Muscle layer of duodenum (tissue), 2 donors: ENCODE data around the gene C10orf105.
A peak's percentile ranks its signal among the peaks of the same experiment; 100 is the strongest.

Source experiments
- H3K27ac ChIP-seq: one replicate; pipeline ENCODE4 v1.7.0; 2013; ENCODE audit warnings: mild to moderate bottlenecking, low read length
- H3K27me3 ChIP-seq: one replicate; pipeline ENCODE4 v1.7.0; 2013; ENCODE audit warnings: low read depth, mild to moderate bottlenecking, control low read depth, low read length
- H3K36me3 ChIP-seq, 2 donors: one replicate each; pipeline ENCODE4 v1.7.0; 2013; ENCODE audit warnings: low read length in 2 of 2, control low read depth in 1 of 2, mild to moderate bottlenecking in 1 of 2; ENCODE audit not compliant: insufficient read depth in 2 of 2, control insufficient read depth in 1 of 2
- H3K4me1 ChIP-seq, 2 donors: one replicate each; pipeline ENCODE4 v1.7.0; 2013; ENCODE audit warnings: low read length in 2 of 2, mild to moderate bottlenecking in 2 of 2, control low read depth in 1 of 2, moderate library complexity in 1 of 2; ENCODE audit not compliant: insufficient read depth in 2 of 2, control insufficient read depth in 1 of 2
- H3K4me3 ChIP-seq, 2 donors: one replicate each; pipeline ENCODE4 v1.7.0; 2013; ENCODE audit warnings: low read length in 2 of 2, low read depth in 1 of 2, mild to moderate bottlenecking in 1 of 2
- H3K9me3 ChIP-seq, 2 donors: one replicate each; pipeline ENCODE4 v1.7.0; 2013; ENCODE audit warnings: low read length in 2 of 2, control low read depth in 1 of 2, mild to moderate bottlenecking in 1 of 2; ENCODE audit not compliant: control insufficient read depth in 1 of 2
- donor health status: healthy.

C10orf105 gene

DNA sequence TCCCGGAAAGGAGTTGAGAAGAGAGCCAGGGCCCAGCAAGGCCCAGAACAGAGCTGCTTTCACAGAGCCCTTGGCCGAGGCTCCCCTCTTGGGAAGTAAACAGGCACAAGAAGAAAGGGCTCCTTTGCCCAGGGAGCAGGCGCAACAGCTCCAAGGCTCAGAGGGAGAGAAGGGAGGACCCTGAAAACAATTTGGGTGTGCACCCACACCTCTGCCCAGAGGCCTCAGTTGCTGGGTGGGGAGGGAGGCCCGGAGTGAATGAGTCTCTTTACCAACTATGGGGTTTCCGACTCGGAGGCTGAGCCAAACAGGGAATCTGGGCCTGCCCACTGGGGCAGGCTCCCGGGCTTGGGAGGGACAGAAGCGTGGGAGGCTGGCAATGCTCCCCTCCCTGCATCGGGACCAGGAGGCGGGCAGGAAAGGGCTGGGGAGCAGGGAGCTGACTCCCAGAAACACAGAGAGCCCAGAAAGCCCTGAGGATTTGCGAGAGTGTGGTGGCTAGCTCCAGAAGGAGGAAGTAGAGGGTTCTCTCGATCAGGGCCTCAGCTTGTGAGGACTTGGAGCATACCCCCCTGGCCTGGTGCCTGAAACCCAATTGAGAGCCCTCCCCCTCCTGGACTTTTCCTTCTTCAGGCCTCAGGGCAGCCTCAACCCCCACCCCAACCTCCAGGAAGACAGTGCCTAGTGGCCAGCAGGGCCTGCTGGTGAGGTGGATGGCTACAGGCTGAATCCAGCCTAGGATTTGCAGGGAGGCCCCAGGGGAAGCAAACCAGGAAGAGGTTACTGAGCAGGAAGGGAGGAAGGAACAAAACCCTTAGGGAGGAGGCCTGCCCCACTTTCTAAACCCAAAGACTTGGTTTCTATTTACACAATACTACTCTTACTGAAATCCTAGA, 6.2 kb downstream of the C10orf105 start:
- peak overlapping the region; percentile 89 for H3K27ac ChIP-seq
- no peaks in the 10 kb centered on the region for H3K27me3 ChIP-seq
- H3K4me3 ChIP-seq = peak overlapping the region in 1 of 2 donors; percentile 36
- H3K4me1 ChIP-seq = peaks cover 24 to 58% of the 10 kb centered on the region in 2 donors
- no peaks in the 10 kb centered on the region for H3K9me3 ChIP-seq
- no peaks in the 10 kb centered on the region for H3K36me3 ChIP-seq

DNA sequence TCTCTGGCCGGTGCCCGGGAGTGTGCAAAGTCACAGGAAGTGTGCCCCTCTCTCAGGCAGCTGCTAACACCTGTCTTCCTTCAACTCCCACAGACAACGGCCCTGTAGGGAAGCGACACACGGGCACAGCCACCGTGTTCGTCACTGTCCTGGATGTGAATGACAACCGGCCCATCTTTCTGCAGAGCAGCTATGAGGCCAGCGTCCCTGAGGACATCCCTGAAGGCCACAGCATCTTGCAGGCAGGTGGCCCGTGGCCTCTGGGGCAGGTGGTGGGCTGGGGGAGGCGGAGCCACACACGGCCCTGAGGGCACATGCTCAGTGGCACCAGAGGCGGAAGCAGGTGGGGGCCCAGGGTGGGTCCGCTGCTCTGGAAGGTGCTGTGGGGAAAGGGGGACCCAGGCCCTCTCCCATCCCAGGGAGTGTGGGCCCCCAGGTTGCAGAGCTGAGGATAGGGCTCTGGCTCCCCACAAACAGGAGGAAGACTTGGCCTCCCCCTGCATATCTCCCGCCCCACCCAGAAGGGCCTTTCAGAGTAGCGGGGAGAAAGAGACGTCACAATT, 6.9 kb downstream of the C10orf105 start:
- Histone ChIP-seq H3K27ac (peak overlapping the region; percentile 89), H3K4me3 (no peak overlapping the region), H3K9me3 (no peaks in the 10 kb centered on the region), H3K36me3 (no peaks in the 10 kb centered on the region), H3K4me1 (peaks cover 24 to 57% of the 10 kb centered on the region in 2 donors), H3K27me3 (no peaks in the 10 kb centered on the region)

DNA sequence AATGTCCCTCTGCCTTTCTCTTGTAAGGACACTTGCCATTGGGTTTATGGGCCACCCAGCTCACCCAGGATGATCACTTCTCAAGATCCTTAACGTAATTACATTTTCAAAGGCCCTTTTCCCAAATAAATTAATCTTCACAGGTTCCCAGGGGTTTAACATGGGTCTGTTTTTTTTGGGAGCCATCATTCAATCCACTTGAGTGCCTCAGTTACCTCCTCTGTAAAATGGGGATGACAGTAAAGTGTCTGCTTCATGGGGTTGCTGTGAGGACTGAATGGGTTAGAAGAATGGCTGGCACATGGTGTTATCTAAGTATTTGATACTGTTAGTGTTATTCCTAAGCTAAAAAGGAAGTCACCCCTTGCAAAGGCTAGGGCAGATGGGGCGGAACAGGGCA, 7.4 kb downstream of the C10orf105 start:
- Histone ChIP-seq H3K4me3 (no peak overlapping the region), H3K27ac (peak overlapping the region; percentile 89), H3K27me3 (no peaks in the 10 kb centered on the region), H3K36me3 (no peaks in the 10 kb centered on the region), H3K4me1 (peaks cover 24 to 52% of the 10 kb centered on the region in 2 donors), H3K9me3 (no peaks in the 10 kb centered on the region)

DNA sequence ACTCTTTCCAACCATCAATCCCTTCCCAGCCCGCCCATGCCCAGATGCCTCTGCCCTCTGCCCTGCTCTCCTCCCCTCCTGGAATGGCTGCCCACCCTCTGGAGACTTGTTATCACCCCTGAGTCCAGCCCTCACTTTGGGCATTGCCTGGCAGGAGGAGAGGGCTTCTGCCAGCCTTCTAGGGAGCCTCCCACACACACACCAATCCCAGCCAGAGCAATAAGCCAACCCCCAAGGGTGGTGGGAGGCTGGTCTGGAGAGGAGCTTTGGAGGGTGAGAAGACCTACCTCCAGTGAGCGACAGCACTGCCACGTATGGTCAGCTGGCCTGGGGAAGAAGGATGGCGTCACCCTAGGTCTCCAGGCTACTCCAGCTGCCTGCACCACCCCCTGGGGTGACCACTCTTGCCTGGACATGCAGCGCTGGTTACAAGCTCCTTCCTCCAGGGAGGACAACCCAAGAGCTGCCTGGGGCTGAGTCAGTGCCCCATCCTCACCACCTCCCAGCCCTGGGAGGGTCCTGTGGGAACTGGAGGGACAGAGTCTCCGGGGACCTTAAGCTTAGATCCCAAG, 8.4 kb downstream of the C10orf105 start:
- Histone ChIP-seq H3K4me3 (no peak overlapping the region), H3K36me3 (no peaks in the 10 kb centered on the region), H3K27me3 (no peaks in the 10 kb centered on the region), H3K9me3 (no peaks in the 10 kb centered on the region), H3K4me1 (peaks cover 24 to 45% of the 10 kb centered on the region in 2 donors), H3K27ac (no peak overlapping the region)

DNA sequence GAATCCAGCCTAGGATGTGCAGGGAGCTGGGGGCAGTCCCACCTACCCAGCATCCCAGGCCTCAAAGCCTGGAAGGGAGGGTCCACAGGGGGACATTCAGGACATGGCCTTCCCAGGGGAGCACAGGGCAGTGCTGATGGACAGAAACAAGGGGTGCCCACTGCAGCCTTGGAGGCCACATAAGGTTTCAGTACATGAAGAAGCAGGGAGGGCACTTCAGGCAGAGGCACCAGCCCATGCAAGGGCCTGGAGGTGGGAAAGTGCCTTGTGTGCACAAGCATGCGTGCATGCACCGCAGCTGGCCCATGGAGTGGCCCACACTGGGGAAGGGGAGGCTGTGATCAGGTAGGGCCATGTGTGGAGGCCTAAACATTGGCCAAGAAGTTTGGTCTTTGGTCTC, 9.1 kb downstream of the C10orf105 start:
- Histone ChIP-seq H3K4me3 (no peak overlapping the region), H3K27me3 (no peaks in the 10 kb centered on the region), H3K9me3 (no peaks in the 10 kb centered on the region), H3K27ac (no peak overlapping the region), H3K36me3 (no peaks in the 10 kb centered on the region), H3K4me1 (peaks cover 24 to 42% of the 10 kb centered on the region in 2 donors)

DNA sequence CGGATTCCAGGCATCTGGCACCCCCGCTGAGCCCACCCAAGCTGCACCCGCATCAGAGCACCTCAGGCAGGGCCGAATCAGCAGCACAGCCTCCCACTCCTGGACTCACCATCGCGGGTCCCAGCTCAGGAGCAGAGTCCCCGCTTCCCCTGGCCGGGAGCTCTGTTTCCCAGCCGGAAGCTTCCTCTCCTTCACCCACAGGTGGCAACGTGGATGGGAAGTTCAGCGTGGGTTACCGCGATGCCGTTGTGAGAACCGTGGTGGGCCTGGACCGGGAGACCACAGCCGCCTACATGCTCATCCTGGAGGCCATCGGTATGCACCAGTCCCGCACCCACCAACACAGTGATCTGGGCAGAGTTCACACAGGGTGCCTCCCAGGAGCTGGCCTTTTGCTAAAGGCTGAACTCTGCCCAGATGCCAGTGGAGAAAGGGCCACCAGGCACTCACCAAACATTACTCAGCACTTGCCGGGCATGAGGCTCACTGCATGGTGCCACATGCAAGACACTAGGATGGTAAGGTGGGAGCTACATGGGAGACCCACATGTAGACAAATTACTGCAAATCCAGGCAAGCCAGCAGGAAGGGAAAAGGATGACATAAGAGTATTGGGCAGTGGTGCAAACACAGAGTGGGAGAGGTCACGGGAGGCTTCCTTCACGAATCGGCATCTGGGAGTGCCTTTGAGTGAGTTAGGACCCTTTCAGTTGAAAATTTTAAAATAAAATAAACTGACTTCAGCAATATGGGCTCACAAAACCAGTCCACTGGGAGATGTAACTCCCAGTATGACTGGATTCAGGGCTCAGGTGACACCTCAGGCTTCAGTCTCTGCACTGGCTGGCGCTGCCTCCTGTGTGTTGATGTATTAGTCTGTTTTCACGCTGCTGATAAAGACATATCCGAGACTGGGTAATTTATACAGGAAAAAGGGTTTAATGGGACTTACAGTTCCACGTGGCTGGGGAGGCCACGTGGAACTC, 10.4 kb downstream of the C10orf105 start:
- Histone ChIP-seq H3K4me1 (peaks cover 16 to 28% of the 10 kb centered on the region in 2 donors), H3K4me3 (no peak overlapping the region), H3K36me3 (no peaks in the 10 kb centered on the region), H3K27me3 (no peaks in the 10 kb centered on the region), H3K9me3 (no peaks in the 10 kb centered on the region), H3K27ac (no peak overlapping the region)

DNA sequence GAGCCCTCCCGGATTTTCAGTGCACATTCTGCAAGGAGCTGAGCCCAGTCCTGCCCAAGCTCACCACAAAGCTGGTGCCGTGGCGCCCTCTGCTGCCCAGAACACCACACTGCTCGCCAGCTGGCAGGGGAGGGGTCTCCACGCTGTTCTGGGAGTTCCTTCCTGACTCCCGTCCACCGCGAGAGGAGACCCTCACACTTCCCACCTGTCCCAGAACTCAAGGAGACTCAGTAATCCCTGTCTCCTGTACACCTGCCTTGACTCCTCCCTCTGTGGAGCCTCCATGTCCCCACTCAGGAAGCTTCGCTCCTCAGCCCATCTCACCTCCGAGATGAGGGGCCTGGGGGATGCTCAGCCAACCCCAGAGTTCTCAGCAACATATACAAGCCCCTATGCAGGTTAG, 11.3 kb downstream of the C10orf105 start:
- Histone ChIP-seq H3K36me3 (no peaks in the 10 kb centered on the region), H3K4me3 (no peak overlapping the region), H3K4me1 (peaks cover 8 to 19% of the 10 kb centered on the region in 2 donors), H3K27ac (no peak overlapping the region), H3K9me3 (no peaks in the 10 kb centered on the region), H3K27me3 (no peaks in the 10 kb centered on the region)

DNA sequence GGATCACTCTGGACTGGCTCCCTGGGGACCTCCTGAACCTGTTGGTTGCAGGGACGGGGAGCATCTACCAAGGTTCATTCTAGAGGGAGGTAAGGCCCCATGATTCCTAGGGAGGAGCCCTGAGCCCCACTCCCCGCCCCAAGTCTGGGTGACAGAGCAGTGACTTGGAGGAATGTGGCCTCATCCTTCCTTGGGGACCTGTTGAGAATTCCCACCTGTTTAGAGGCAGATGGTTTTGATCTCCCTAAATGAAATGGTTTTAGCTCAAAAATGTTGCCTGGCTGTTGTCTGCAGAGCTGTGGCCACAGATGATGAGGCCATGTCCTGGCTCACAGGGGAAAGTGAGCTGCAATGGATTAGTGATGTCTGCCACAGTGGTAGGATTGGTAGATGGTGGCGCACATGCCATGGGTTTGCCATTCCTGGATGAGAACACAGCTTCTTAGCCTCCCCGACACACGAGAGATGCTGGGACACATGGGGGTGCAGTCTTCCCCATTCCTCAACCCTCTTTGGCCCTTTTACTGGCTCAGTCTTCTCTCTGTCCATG, 12.3 kb downstream of the C10orf105 start:
- Histone ChIP-seq H3K27ac (no peak overlapping the region), H3K9me3 (no peaks in the 10 kb centered on the region), H3K4me1 (peaks cover 0 to 12% of the 10 kb centered on the region in 2 donors), H3K27me3 (no peaks in the 10 kb centered on the region), H3K36me3 (no peaks in the 10 kb centered on the region), H3K4me3 (no peak overlapping the region)

DNA sequence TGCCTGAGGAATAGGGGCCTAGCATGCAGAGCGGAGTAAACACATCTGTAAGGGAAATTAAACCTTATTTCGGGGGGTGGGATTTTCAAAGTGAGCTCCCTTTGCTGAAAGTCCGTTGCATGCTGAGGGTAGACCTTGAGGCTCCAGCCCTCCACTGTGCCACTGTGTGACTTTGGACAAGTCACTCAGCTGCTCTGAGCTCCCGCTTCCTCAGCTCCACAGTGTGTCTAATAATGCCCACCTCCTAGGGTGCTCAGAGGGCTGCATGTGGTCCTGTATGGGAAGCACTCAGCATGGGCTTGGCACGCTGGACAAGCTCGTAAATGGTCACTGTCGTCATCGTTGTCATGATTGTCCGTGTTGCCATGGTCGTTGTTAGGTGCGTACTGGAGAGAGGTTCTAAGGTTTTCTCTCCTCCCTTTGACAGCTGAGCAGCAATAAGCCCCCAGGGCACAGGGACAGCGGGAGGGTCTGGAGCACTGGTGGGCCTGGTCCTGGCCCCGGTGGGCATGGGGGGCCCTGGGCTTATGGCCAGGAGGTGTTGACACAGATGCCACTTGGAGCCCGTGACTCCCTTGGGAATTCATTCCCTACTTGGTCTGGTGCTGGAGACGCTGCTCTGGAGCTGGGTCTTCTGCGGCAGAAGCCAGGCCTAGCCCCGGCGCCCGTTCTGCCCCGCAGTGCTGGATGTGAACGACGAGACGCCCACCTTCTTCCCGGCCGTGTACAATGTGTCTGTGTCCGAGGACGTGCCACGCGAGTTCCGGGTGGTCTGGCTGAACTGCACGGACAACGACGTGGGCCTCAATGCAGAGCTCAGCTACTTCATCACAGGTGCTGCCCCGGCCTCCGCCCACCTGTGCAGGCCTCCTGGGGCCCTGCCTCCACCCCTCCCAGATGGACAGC, 13.1 kb downstream of the C10orf105 start:
- Histone ChIP-seq H3K27ac (no peak overlapping the region), H3K36me3 (no peaks in the 10 kb centered on the region), H3K4me3 (no peak overlapping the region), H3K4me1 (peaks cover 0 to 12% of the 10 kb centered on the region in 2 donors), H3K27me3 (no peaks in the 10 kb centered on the region), H3K9me3 (no peaks in the 10 kb centered on the region)

DNA sequence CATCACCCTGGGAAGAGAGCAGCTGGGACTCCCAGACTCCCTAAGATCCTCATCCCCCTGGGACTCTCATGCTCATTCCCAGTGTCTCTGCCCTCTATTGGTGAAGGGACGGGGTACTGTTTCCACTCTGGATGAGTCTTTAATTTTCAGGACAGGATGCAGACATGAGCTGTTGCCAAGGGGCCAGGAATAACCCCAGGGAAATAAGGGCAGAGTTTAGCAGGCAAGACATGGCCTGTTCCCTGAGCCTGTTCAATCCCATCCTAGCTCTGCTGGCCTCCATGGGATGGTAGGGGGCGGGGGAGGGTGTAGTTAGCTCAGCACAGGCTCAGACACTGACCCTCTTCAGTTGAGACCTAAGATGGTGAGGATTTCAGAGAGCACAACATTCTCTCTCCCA, 14.0 kb downstream of the C10orf105 start:
- Histone ChIP-seq H3K27ac (no peak overlapping the region), H3K27me3 (no peaks in the 10 kb centered on the region), H3K36me3 (no peaks in the 10 kb centered on the region), H3K4me3 (no peak overlapping the region), H3K4me1 (peaks cover 0 to 12% of the 10 kb centered on the region in 2 donors), H3K9me3 (no peaks in the 10 kb centered on the region)
